Measurements from ENCODE around the gene LDB2. TPM values are rescaled to one million over a fixed set of nuclear protein-coding genes. Genes with fewer than 3 reads are reported as not detected.

The LDB2 gene
- total RNA-seq, 6 experiments from 2014 or later: 24.2 to 40.4 (median 31.7) TPM

- H3K36me3 Mint-ChIP-seq (ENCODE audit: low read depth): peaks cover 11% of the 10 kb centered on the region
- no peak overlapping the region for H3K4me3 Mint-ChIP-seq
- no peaks in the 10 kb centered on the region; the same call in 1 of the 2 replicates for H3K27me3 Mint-ChIP-seq (ENCODE audit: insufficient read depth)
- H3K27ac Mint-ChIP-seq: no peak overlapping the region
- TF ChIP-seq CTCF (IDR thresholded peaks at IDR 0.05): no peak
- H3K4me1 Mint-ChIP-seq (ENCODE audit: low read depth): no peaks in the 10 kb centered on the region
- H3K9me3 Mint-ChIP-seq: no peaks in the 10 kb centered on the region
- DNase-seq: no peak
These were observed 307.1 kb downstream of the LDB2 start for GRCh38 chr4:16591272-16591826.

- Mint-ChIP-seq H3K9me3 (no peaks in the 10 kb centered on the region), H3K27ac (no peak overlapping the region), H3K4me1 (ENCODE audit: low read depth) (no peaks in the 10 kb centered on the region), H3K4me3 (no peak overlapping the region), H3K27me3 (ENCODE audit: insufficient read depth) (no peaks in the 10 kb centered on the region; the same call in 1 of the 2 replicates), H3K36me3 (ENCODE audit: low read depth) (peaks cover 11% of the 10 kb centered on the region)
- DNase-seq: no peak
- TF ChIP-seq CTCF (IDR thresholded peaks at IDR 0.05): no peak
These were observed 307.6 kb downstream of the LDB2 start for GRCh38 chr4:16590797-16591196.

- H3K9me3 Mint-ChIP-seq: no peaks in the 10 kb centered on the region
- H3K4me1 Mint-ChIP-seq (ENCODE audit: low read depth): no peaks in the 10 kb centered on the region
- H3K27me3 Mint-ChIP-seq (ENCODE audit: insufficient read depth): no peaks in the 10 kb centered on the region; the same call in 1 of the 2 replicates
- no peak for TF ChIP-seq CTCF (IDR thresholded peaks at IDR 0.05)
- H3K36me3 Mint-ChIP-seq (ENCODE audit: low read depth): peaks cover 11% of the 10 kb centered on the region
- no peak overlapping the region for H3K4me3 Mint-ChIP-seq
- DNase-seq: no peak
- no peak overlapping the region for H3K27ac Mint-ChIP-seq
These were observed 309.8 kb downstream of the LDB2 start for GRCh38 chr4:16588651-16589050.

GRCh38 chr4:16588149-16588548 is 310.3 kb downstream of the LDB2 start:
- no peaks in the 10 kb centered on the region; the same call in 1 of the 2 replicates for H3K27me3 Mint-ChIP-seq (ENCODE audit: insufficient read depth)

GRCh38 chr4:16585053-16585452 is 313.4 kb downstream of the LDB2 start:
- no peaks in the 10 kb centered on the region for H3K27me3 Mint-ChIP-seq (ENCODE audit: insufficient read depth)
- TF ChIP-seq CTCF (IDR thresholded peaks at IDR 0.05): no peak
- no peaks in the 10 kb centered on the region for H3K9me3 Mint-ChIP-seq
- H3K4me3 Mint-ChIP-seq: no peak overlapping the region
- H3K27ac Mint-ChIP-seq: no peak overlapping the region
- peaks cover 6% of the 10 kb centered on the region for H3K4me1 Mint-ChIP-seq (ENCODE audit: low read depth)
- no peak for DNase-seq
- H3K36me3 Mint-ChIP-seq (ENCODE audit: low read depth): peaks cover 24% of the 10 kb centered on the region

More at GRCh38 chr4:16588149-16588548, 310.3 kb downstream of the LDB2 start:
- no peaks in the 10 kb centered on the region for H3K4me1 Mint-ChIP-seq (ENCODE audit: low read depth)
- peaks cover 14% of the 10 kb centered on the region for H3K36me3 Mint-ChIP-seq (ENCODE audit: low read depth)
- H3K4me3 Mint-ChIP-seq: no peak overlapping the region
- TF ChIP-seq CTCF (IDR thresholded peaks at IDR 0.05): no peak
- no peaks in the 10 kb centered on the region for H3K9me3 Mint-ChIP-seq
- DNase-seq: no peak
- H3K27ac Mint-ChIP-seq: no peak overlapping the region
